ENCODE results near the gene HOXB5.

Gene HOXB5

DNA sequence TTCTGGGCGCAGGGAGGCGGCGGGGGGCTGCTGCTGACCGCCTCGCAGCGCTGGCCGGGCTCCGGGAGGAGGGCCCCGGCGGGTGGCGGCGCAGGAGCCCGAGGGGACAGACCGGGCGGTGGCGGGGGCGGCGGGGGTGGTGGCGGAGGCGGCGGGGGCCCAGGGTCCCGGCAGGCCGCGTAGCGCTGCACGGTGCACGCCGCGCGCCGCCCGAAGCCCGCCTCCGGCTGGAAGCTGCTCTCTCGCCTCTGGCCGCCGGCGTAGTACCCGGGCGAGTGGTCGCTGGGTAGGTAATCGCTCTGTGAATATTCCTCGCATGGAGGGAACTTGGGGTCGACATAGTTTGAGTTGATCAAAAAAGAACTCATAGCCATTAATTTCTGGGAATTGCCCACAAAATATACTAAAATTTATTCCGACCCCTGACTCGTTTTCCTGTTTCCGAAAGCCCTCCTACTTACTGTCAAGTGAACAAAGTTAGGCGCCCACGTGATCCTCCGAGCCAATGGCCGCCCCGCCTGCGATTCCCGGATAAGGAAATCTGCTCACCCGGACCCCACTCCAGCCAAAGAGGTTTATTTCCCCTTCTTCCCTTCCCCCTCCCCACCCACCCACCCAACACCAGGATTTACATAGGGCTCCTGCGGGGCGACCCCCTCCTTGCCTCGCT, 15.5 kb downstream of the HOXB5 start, which contains the start of gene HOXB4:
TSS of gene HOXB4 (minus strand) at position 405 of the 670 bp plus-strand sequence. CDS start at position 374, 31 bp downstream.
- FAIRE-seq (peak; percentile 95), DNase-seq (ENCODE audit: insufficient read length, low spot score) (no peak)

- peak; percentile 35 for FAIRE-seq
Measured at GRCh38 chr17:48577330-48577945, 16.1 kb downstream of the HOXB5 start.

DNA sequence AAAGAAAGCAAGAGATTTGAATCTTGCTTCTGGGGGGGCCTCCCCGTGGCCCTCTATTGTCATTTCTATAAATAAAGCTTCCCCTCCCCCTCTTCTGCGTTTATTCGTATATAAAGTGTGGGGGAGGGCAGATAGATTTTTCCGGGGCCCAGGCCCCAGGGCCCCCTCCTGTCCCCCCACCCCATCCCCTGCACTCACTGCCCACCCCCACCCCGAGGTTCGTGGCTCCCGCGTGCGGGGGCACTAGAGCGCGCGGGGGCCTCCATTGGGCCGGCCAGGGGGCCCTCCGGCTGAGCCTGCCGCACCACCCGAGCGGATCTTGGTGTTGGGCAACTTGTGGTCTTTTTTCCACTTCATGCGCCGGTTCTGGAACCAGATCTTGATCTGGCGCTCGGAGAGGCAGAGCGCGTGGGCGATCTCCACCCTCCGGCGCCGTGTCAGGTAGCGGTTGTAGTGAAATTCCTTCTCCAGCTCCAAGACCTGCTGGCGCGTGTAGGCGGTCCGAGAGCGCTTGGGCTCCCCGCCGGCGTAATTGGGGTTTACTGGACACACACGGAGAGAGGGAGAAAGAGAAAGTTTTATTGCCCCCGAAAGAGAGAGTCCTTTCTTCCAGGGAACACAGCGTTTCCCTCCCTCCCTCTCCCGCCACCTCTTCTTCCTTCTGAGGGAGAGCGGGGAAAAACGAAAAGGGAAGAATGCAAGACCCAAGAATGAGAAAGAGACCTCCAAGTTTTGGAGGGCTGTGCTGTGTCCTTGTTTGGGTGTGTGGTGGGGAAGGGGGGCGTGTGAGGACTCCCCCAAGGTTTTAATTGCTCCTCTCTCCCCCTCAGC, 16.9 kb downstream of the HOXB5 start:
- no peak for DNase-seq (ENCODE audit: insufficient read length, low spot score)
- no peak for FAIRE-seq

More at GRCh38 chr17:48577330-48577945, 16.1 kb downstream of the HOXB5 start:
- DNase-seq (ENCODE audit: insufficient read length, low spot score) = no peak

DNA sequence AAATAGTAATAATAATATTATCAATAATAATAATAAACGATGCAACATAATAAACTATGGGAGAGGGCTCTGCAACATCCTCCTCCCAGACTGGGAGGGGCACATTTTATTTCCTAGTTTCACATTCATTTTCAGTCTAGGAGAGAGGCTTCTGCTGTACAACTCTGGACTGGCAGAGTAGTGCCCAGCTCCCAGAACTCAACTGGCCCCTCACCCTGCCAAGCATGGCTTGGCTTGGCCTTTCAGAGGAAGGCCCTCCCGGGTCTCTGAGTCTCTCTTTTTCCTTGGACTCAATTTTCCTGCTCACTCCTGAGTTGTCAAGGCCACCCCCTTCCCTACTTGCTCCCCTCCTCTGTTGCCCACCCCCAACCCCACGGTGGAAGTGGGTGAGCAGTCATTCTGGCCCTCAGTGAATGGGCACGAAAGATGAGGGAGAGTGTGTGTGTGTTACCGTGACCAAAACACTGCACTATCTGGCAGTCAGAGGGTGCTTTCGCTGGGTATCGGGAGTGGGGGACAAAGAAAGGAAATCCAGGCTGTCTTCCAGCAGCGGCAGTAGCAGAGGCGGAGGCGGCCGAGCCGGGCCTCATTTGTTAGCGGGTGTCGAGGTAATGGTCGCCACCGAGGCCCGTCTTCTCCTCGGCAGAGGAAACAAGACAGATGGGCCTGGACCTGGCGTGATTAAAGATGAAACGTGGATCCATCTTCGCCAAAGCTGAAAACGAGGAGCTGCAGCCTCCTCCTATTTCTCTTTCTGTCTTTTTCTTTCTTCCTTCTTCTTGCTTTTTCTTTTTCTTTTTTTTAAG, 17.7 kb downstream of the HOXB5 start:
- DNase-seq (ENCODE audit: insufficient read length, low spot score) (no peak), FAIRE-seq (peak; percentile 8)

- no peak for DNase-seq (ENCODE audit: insufficient read length, low spot score)
- no peak for FAIRE-seq
Measured at GRCh38 chr17:48575066-48575582, 18.5 kb downstream of the HOXB5 start.

- DNase-seq (ENCODE audit: insufficient read length, low spot score) (no peak), FAIRE-seq (peak; percentile 33)
Measured at GRCh38 chr17:48574505-48575065, 19.0 kb downstream of the HOXB5 start.

- DNase-seq (ENCODE audit: insufficient read length, low spot score) (no peak), FAIRE-seq (peak; percentile 21)
Measured at GRCh38 chr17:48571826-48572417, 21.7 kb downstream of the HOXB5 start.

DNA sequence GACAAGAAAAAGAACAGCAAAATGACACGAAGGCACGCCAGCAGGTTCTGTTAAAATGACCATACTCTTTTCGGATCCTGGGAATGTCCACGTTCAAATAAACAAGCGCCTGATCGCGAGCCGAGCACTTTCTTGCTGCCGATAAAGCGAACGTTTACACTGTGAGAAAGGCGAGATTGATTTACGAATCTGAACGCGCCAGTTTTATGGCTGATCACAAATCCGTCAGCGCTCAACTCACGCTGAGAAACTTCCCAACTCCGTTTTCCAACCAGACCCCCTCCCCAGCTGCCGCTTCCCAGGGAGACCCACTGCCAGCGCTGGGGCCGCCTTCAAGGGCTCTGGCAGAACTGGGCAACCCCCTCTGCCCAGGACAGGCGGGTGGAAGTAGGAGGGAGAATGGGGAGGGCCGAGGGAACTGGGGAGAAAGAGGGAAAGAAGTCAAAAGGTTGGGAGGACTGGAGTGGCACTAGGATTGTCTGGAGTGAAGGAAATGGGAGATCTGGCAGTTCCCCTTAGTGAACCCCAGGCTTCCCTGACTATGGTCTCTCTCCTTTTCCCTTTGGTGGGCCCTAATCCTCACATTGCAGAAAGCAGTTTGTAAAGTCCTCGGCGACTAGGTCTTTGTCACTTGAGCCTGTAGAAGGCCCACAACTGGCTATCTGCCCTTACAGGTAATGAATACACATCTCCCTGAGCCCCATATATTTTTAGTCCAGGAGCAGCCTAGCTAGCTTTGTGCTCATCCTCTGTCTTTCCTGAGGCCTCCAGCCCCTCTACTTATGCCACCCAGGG, 22.4 kb downstream of the HOXB5 start:
- no peak for DNase-seq (ENCODE audit: insufficient read length, low spot score)
- no peak for FAIRE-seq

DNA sequence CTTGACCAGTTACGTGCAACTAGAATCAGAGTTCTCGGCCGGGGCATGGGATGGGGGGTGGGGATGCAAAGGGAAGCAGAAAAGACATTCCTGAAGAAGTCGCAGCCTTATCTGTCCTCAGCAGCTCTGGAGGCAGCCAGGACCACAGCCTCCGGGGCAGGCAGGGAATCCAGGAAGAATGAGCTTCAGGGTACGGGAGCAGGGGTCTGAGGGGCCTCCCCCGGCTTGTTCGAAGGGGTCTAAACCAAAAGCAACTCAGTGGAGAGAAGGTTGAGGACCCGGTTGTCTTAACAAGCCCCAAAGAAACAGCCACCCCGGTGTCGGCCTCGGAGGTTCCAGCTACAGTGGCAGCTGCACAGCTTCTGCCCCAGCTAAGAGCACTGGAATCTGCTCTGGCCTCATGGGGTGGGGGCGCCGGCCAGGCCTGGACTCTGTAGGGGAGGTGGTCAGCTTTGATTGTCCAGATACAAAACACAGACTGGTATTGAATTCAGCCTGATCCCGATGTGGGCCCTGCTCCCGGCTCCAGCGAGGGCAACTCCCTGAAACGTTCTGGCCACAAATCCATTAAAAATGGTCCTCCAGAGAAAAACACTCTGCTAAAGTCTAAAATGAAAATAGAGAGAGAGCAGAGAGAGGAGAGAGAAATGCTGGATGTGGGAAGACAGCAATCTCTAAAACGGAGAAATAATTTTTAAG, 23.1 kb downstream of the HOXB5 start:
- FAIRE-seq (no peak), DNase-seq (ENCODE audit: insufficient read length, low spot score) (no peak)

GRCh38 chr17:48569674-48570324, 23.8 kb downstream of the HOXB5 start:
- FAIRE-seq (no peak), DNase-seq (ENCODE audit: insufficient read length, low spot score) (no peak)

GRCh38 chr17:48569240-48569582, 24.4 kb downstream of the HOXB5 start:
- FAIRE-seq (peak; percentile 4), DNase-seq (ENCODE audit: insufficient read length, low spot score) (no peak)

GRCh38 chr17:48568499-48569239, 24.9 kb downstream of the HOXB5 start:
- no peak for DNase-seq (ENCODE audit: insufficient read length, low spot score)

DNA sequence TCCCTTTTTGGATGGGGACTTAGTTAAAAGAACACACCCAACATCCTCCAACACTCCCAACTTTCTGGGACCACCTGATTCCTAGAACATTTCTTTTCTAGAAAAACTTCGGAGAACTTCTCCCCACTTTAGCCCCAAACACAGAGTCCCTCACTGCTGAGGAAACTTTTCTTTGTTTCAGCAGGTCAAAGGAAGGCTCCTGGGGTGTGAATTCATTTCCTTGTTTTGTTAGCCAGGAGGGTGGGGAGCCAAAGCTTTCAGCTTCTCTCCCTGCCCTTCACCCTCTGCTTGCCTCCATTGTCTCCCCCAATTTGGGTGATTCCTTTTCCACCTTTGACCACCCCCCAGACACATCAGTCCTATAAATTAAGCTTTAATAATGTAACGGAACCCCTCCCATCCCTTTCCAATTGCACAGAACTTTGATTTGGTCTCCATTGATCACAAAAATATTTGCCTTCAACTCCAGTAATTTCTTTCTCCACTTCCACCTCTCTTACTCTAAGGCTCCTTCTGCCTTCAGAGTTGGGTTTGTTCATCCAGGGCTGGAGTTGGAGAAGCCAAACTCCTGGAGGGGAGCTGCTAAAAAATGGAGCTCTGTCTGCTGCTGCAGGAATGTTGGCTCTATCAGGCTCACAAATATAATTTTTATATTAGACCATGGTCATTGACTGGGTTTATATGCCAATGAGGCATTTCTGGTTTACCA, 25.8 kb downstream of the HOXB5 start:
- no peak for FAIRE-seq

More at GRCh38 chr17:48568499-48569239, 24.9 kb downstream of the HOXB5 start:
- no peak for FAIRE-seq

GRCh38 chr17:48567209-48567608, 26.4 kb downstream of the HOXB5 start:
- no peak for FAIRE-seq
- no peak for DNase-seq (ENCODE audit: insufficient read length, low spot score)

More for the DNA sequence above, 25.8 kb downstream of the HOXB5 start:
- DNase-seq (ENCODE audit: insufficient read length, low spot score) = no peak

GRCh38 chr17:48566717-48567116, 26.9 kb downstream of the HOXB5 start:
- FAIRE-seq = no peak
- no peak for DNase-seq (ENCODE audit: insufficient read length, low spot score)

- DNase-seq (ENCODE audit: insufficient read length, low spot score) (no peak), FAIRE-seq (no peak)
Measured at GRCh38 chr17:48565925-48566710, 27.5 kb downstream of the HOXB5 start.

All from GM19239 (cell line).